ENCODE measurements around the gene KLHL20.

GRCh38 chr1:173789841-173790240, 75.1 kb downstream of the KLHL20 start:
- TF ChIP-seq CTCF (IDR thresholded peaks at IDR 0.05) (no peak), POLR2A (IDR thresholded peaks at IDR 0.05) (no peak)

All from body of pancreas (tissue), 4 donors.